ENCODE data around the gene ZNF100. TPM values are rescaled to one million over a fixed set of nuclear protein-coding genes. Genes with fewer than 3 reads are reported as not detected.

ZNF100 gene
- polyA plus RNA-seq (2012; rRNA removed), result 0.93 and 1.1 TPM in 2 replicates
- 1.1 and 1.4 TPM in 2 replicates for polyA plus RNA-seq (2012; cell fraction: cytosol; rRNA removed)
- polyA plus RNA-seq (2012; cell fraction: nucleus; rRNA removed), result 1.9 and 3.5 TPM in 2 replicates

GRCh38 chr19:21767065-21767800 is at the start of gene ZNF100:
Gene ZNF100, minus strand, starts transcription at chr19:21767579. Its CDS starts 150 bp downstream, at chr19:21767429.
- WGBS (ENCODE audit: low lambda C conversion rate), result 3% methylated on average over 30 of the region's 35 CpGs
- TF ChIP-seq PBX3 (IDR thresholded peaks at IDR 0.05) (peak; percentile 98), IRF3 (IDR thresholded peaks at IDR 0.05; ENCODE audit: low read depth, low read length) (peak; percentile 80), RFX5 (IDR thresholded peaks at IDR 0.05; ENCODE audit: low read length) (0 out of 2 replicates have a peak, but pooled peaks have one; percentile 12), TEAD4 (IDR thresholded peaks at IDR 0.05; ENCODE audit: borderline replicate concordance, insufficient read depth) (no peak), SIN3A (IDR thresholded peaks at IDR 0.05; ENCODE audit: borderline replicate concordance, low read depth, low read length) (peak; percentile 88), MAX (IDR thresholded peaks at IDR 0.05; ENCODE audit: low read depth) (peak; percentile 9), RXRA (IDR thresholded peaks at IDR 0.05; ENCODE audit: borderline replicate concordance, low read depth) (no peak), FOXJ3 (CRISPR knock-in tag; IDR thresholded peaks at IDR 0.05) (no peak), EZH2phosphoT487 (IDR thresholded peaks at IDR 0.05; ENCODE audit: borderline replicate concordance, low read depth) (no peak), SMC3 (IDR thresholded peaks at IDR 0.05; ENCODE audit: low read depth, low read length) (no peak), MXI1 (IDR thresholded peaks at IDR 0.05; ENCODE audit: low read depth, low read length) (peak; percentile 74), REST (IDR thresholded peaks at IDR 0.05; ENCODE audit: low read depth, low read length) (0 out of 2 replicates have a peak, but pooled peaks have one; percentile 8), TAF1 (IDR thresholded peaks at IDR 0.05; ENCODE audit: borderline replicate concordance, low read depth, low read length) (peak; percentile 54; the same call in 1 of the 2 replicates), USF2 (IDR thresholded peaks at IDR 0.05; ENCODE audit: borderline replicate concordance, low read depth, low read length) (no peak), MEF2A (IDR thresholded peaks at IDR 0.05; ENCODE audit: borderline replicate concordance, low read depth) (no peak), NRF1 (IDR thresholded peaks at IDR 0.05; ENCODE audit: low read depth, low read length) (no peak), RAD21 (IDR thresholded peaks at IDR 0.05; ENCODE audit: low read length) (no peak), GABPA (IDR thresholded peaks at IDR 0.05; ENCODE audit: low read depth) (peak; percentile 58), YY1 (IDR thresholded peaks at IDR 0.05; ENCODE audit: low read depth) (peak; percentile 84), JUND (IDR thresholded peaks at IDR 0.05) (no peak), RCOR1 (IDR thresholded peaks at IDR 0.05; ENCODE audit: low read length) (no peak), NFIC (IDR thresholded peaks at IDR 0.05; ENCODE audit: borderline replicate concordance) (no peak), EP300 (IDR thresholded peaks at IDR 0.05; ENCODE audit: borderline replicate concordance in 1 of 2, low read depth in 1 of 2, low read length in 1 of 2) (no peak), POLR2AphosphoS5 (IDR thresholded peaks at IDR 0.05; ENCODE audit: low read depth, low read length) (peak; percentile 77; the same call in 1 of the 2 replicates), FOXM1 (IDR thresholded peaks at IDR 0.05; ENCODE audit: low read depth) (no peak)

More at GRCh38 chr19:21767065-21767800, at the start of gene ZNF100:
- Histone ChIP-seq H3K4me3 (ENCODE audit: low read depth in 2 of 2, low read length in 1 of 2) (peak within 1 kb of the TSS; percentile 84 to 96), H3K9me2 (no peaks in the 10 kb centered on the region), H3K27me3 (ENCODE audit: insufficient read depth) (no peaks in the 10 kb centered on the region), H4K20me1 (ENCODE audit: insufficient read depth) (no peaks in the 10 kb centered on the region), H3K27ac (ENCODE audit: low read depth in 2 of 2, low read length in 1 of 2) (peak within 1 kb of the TSS; percentile 71 to 77), H3K9me3 (0 out of 2 replicates have a peak, but pooled peaks cover 6% of the 10 kb centered on the region), H3K4me2 (peak within 1 kb of the TSS; percentile 83), H3K79me2 (ENCODE audit: insufficient read depth) (peaks cover 28% of the 10 kb centered on the region), H2AFZ (ENCODE audit: low read depth) (peak within 1 kb of the TSS; percentile 94), H3K4me1 (ENCODE audit: control insufficient read depth in 1 of 2, insufficient read depth in 2 of 2, low read depth in 1 of 2, low read length in 1 of 2) (no peaks in the 10 kb centered on the region; a peak in 1 of 4 replicates), H3K9ac (peak within 1 kb of the TSS; percentile 87; the same call in 1 of the 2 replicates), H3F3A (replicated peaks; ENCODE audit: insufficient read depth) (no peaks in the 10 kb centered on the region), H3K36me3 (replicated peaks in 1 of 2; ENCODE audit: control insufficient read depth in 1 of 2, insufficient read depth in 2 of 2, low read length in 1 of 2) (peaks cover 7 to 32% of the 10 kb centered on the region in 2 experiments)
- peak; percentile 80 for DNase-seq
- CTCF ChIA-PET, result interaction anchor here (0.9 to 1.3 kb wide), 2 partner anchors 14 to 22 kb away, joined by 3 to 4 read pairs; no protein-coding TSS in a partner anchor
- POLR2A ChIA-PET, result interaction anchor here (0.6 to 1.3 kb wide), 4 partner anchors 69 to 1999 kb away, joined by 3 to 10 read pairs (median 4); partner anchors contain the start of gene ZNF43

Measured in SK-N-SH (cell line).